ENCODE results near the gene PAK5. TPM values are rescaled to one million over a fixed set of nuclear protein-coding genes. Genes with fewer than 3 reads are reported as not detected.
A peak's percentile ranks its signal among the peaks of the same experiment; 100 is the strongest.

The PAK5 gene
- total RNA-seq, 1 experiment from 2014 or later: not detected

DNA sequence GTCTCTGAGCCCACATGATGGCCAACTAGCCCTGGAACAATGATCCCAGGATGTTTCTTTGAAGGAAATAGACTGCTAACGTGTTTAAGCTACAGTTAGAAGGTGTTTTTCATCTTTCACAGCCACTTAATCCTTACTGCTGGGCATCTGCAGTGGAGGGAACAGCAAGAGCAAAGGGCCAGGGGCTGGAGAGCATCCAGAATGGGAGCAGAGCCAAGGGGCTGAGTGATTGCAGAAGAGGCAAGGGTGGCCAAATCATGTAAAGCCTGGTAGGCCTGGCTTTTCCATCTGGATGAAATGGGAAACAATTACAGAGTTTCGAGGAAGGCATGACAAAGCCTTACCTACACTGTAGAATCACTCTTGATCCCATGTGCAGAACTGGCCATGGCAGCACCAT is 343.2 kb downstream of the PAK5 start:
- no peak overlapping the region for H3K4me3 ChIP-seq
- DNase-seq: peak; percentile 38
- H3K9me3 ChIP-seq: no peaks in the 10 kb centered on the region
- H3K27me3 ChIP-seq: no peaks in the 10 kb centered on the region
- H3K36me3 ChIP-seq: no peaks in the 10 kb centered on the region

- Histone ChIP-seq H3K4me3 (no peak overlapping the region), H3K36me3 (no peaks in the 10 kb centered on the region), H3K9me3 (no peaks in the 10 kb centered on the region), H3K27me3 (no peaks in the 10 kb centered on the region)
- no peak for DNase-seq
These were observed 345.1 kb downstream of the PAK5 start for GRCh38 chr20:9493803-9494202.

GRCh38 chr20:9492067-9492466 is 346.8 kb downstream of the PAK5 start:
- no peak for DNase-seq
- Histone ChIP-seq H3K27me3 (no peaks in the 10 kb centered on the region), H3K9me3 (no peaks in the 10 kb centered on the region), H3K4me3 (no peak overlapping the region), H3K36me3 (no peaks in the 10 kb centered on the region)

- Histone ChIP-seq H3K4me3 (no peak overlapping the region), H3K9me3 (no peaks in the 10 kb centered on the region), H3K36me3 (no peaks in the 10 kb centered on the region), H3K27me3 (no peaks in the 10 kb centered on the region)
- no peak for DNase-seq
These were observed 347.6 kb downstream of the PAK5 start for GRCh38 chr20:9491324-9491723.

- DNase-seq: no peak
- Histone ChIP-seq H3K9me3 (no peaks in the 10 kb centered on the region), H3K36me3 (no peaks in the 10 kb centered on the region), H3K27me3 (no peaks in the 10 kb centered on the region), H3K4me3 (no peak overlapping the region)
These were observed 348.2 kb downstream of the PAK5 start for GRCh38 chr20:9490631-9491030.

DNA sequence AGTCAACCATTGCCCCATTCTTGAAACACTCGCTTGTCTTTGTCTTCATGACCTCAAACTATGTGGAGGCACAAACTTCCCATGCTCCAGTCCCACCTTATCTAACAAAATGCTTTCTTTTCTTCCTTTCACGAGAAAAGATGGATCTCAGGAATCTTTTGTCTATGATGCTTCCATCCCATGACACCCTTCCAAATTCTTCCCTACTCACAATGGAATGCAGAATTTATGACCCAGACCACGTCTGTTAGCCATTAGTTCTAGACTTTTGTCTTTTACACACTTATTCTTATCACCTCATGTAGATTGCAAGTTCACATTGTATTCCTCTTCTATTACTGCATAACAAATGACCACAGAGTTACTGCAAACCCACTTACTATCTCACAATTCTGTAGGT is 348.7 kb downstream of the PAK5 start:
- no peak for DNase-seq
- no peaks in the 10 kb centered on the region for H3K27me3 ChIP-seq
- no peaks in the 10 kb centered on the region for H3K9me3 ChIP-seq
- H3K4me3 ChIP-seq: no peak overlapping the region
- H3K36me3 ChIP-seq: no peaks in the 10 kb centered on the region

DNA sequence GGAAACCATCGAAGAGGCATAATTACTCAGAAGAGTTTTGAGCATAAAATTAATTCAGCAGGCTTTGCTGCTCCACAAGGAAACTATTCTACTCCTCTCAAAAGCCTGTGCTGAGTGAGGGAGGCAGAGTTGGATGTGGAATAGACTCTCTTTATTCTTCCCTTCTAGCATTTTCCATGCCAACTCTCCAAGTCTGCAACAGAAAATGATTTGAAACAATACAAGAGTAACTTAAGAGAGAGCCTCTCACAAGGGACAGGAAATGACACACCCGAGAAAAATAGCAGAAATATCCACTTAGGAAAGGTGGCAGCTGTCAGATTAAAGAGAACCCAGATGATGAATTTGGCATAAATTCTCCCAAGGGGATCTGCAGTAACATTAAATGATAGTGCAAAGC is 350.8 kb downstream of the PAK5 start:
- Histone ChIP-seq H3K27me3 (no peaks in the 10 kb centered on the region), H3K4me3 (no peak overlapping the region), H3K36me3 (no peaks in the 10 kb centered on the region), H3K9me3 (no peaks in the 10 kb centered on the region)
- DNase-seq: no peak

Other genes with a start within 250 kb of the PAK5 start
- 0.79 and 1.3 TPM in 2 replicates for gene ANKEF1, start 195.9 kb upstream of the PAK5 start, total RNA-seq (2014; rRNA removed; shearing (Covaris generic); ENCODE audit: low replicate concordance)